ENCODE results near the gene MUSTN1.

MUSTN1 gene

GRCh38 chr3:52800079-52800478 lies 34.7 kb downstream of the MUSTN1 start:
- no peaks in the 10 kb centered on the region for H3K9me3 ChIP-seq (ENCODE audit: severe bottlenecking)
- DNase-seq = no peak
- no peaks in the 10 kb centered on the region for H3K27me3 ChIP-seq (ENCODE audit: insufficient read depth, low read depth, severe bottlenecking)
- no peaks in the 10 kb centered on the region for H3K36me3 ChIP-seq
- TF ChIP-seq, protein P1, sequence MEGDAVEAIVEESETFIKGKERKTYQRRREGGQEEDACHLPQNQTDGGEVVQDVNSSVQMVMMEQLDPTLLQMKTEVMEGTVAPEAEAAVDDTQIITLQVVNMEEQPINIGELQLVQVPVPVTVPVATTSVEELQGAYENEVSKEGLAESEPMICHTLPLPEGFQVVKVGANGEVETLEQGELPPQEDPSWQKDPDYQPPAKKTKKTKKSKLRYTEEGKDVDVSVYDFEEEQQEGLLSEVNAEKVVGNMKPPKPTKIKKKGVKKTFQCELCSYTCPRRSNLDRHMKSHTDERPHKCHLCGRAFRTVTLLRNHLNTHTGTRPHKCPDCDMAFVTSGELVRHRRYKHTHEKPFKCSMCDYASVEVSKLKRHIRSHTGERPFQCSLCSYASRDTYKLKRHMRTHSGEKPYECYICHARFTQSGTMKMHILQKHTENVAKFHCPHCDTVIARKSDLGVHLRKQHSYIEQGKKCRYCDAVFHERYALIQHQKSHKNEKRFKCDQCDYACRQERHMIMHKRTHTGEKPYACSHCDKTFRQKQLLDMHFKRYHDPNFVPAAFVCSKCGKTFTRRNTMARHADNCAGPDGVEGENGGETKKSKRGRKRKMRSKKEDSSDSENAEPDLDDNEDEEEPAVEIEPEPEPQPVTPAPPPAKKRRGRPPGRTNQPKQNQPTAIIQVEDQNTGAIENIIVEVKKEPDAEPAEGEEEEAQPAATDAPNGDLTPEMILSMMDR (IDR thresholded peaks at IDR 0.05; ENCODE audit: low read depth, low read length) = no peak
- no peak overlapping the region for H3K4me3 ChIP-seq (ENCODE audit: low read depth, low read length)
- H3K27ac ChIP-seq = no peak overlapping the region

DNA sequence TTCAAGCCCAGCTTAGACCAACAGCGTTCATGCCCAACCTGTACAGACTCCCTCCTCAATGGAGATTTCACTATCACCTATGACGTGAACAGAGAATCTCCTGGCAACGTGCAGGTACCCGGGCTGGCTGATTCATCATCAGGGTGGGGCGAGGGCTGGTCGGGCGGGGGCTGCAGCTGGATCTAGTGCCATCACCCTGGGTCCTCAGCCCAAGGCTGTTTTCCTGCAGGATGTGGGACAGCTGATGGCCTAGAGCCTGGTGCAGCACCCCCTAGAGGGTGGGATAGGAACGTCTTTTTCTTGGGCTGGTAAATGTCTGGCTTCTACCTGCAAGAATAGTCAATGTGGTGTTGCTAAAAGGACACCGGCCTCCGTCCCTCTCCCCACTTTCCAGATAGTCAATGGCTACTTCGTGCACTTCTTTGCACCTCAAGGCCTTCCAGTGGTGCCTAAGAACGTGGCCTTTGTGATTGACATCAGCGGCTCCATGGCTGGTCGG lies 35.8 kb downstream of the MUSTN1 start:
- TF ChIP-seq, protein P1 (IDR thresholded peaks at IDR 0.05; ENCODE audit: low read depth, low read length) = peak; percentile 80
- Histone ChIP-seq H3K4me3 (ENCODE audit: low read depth, low read length) (no peak overlapping the region), H3K9me3 (ENCODE audit: severe bottlenecking) (no peaks in the 10 kb centered on the region), H3K27ac (no peak overlapping the region), H3K27me3 (ENCODE audit: insufficient read depth, low read depth, severe bottlenecking) (no peaks in the 10 kb centered on the region), H3K36me3 (no peaks in the 10 kb centered on the region)
- DNase-seq = peak; percentile 31

GRCh38 chr3:52798376-52798977 lies 36.3 kb downstream of the MUSTN1 start:
- Histone ChIP-seq H3K9me3 (ENCODE audit: severe bottlenecking) (no peaks in the 10 kb centered on the region), H3K27me3 (ENCODE audit: insufficient read depth, low read depth, severe bottlenecking) (no peaks in the 10 kb centered on the region), H3K36me3 (no peaks in the 10 kb centered on the region), H3K4me3 (ENCODE audit: low read depth, low read length) (no peak overlapping the region), H3K27ac (no peak overlapping the region)
- DNase-seq = no peak
- TF ChIP-seq, protein P1 (IDR thresholded peaks at IDR 0.05; ENCODE audit: low read depth, low read length) = no peak

DNA sequence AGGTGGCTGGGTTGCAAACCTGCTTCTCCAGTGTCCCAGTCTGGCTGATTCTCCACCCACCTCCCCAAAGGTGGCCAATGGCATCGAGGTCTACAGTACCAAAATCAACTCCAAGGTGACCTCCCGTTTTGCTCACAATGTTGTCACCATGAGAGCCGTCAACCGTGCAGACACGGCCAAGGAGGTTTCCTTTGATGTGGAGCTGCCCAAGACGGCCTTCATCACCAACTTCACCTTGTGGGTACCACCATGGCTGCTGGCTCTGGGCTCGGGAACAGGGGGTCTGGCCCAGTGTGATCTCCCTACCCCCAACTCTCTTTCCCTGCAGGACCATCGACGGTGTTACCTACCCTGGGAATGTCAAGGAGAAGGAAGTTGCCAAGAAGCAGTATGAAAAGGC lies 38.4 kb downstream of the MUSTN1 start:
- no peaks in the 10 kb centered on the region for H3K36me3 ChIP-seq
- no peak for DNase-seq
- no peaks in the 10 kb centered on the region for H3K27me3 ChIP-seq (ENCODE audit: insufficient read depth, low read depth, severe bottlenecking)
- no peaks in the 10 kb centered on the region for H3K9me3 ChIP-seq (ENCODE audit: severe bottlenecking)
- no peak overlapping the region for H3K4me3 ChIP-seq (ENCODE audit: low read depth, low read length)
- H3K27ac ChIP-seq = no peak overlapping the region
- TF ChIP-seq, protein P1 (IDR thresholded peaks at IDR 0.05; ENCODE audit: low read depth, low read length) = no peak

DNA sequence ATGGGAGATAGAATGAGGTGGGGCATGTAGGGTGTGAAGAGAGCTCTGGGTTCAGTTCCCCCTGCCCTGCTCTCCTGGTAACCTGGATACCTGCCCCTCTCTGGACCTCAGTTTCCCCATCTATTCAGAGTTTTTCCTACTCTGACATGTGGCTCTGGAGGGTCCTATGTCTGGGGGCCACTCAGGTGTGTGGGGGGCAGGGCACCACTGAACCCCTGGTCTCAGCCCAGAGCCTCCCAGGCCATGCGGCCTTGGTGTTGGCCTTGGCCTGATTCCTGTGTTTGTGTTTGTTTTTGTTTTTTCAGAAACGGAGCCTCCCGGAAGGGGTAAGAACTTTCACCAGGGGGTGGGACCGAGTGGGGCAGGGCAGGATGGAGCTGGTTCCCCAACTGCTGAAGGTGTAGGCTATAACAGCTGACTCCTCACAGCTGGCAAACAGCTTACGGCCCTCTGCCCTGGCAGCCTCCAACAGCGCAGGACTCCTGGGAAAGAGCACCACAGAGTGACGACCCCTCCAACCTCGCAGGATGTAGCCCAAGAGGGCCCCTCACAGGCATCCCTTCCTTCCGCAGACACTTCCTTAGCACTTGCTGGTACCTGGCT lies 39.4 kb downstream of the MUSTN1 start:
- no peak for DNase-seq
- no peaks in the 10 kb centered on the region for H3K36me3 ChIP-seq
- H3K4me3 ChIP-seq (ENCODE audit: low read depth, low read length) = no peak overlapping the region
- TF ChIP-seq, protein P1 (IDR thresholded peaks at IDR 0.05; ENCODE audit: low read depth, low read length) = no peak
- no peaks in the 10 kb centered on the region for H3K27me3 ChIP-seq (ENCODE audit: insufficient read depth, low read depth, severe bottlenecking)
- no peaks in the 10 kb centered on the region for H3K9me3 ChIP-seq (ENCODE audit: severe bottlenecking)
- no peak overlapping the region for H3K27ac ChIP-seq
